HG02981 (cell line): ENCODE results near the gene MED14.

Experiments used
- ATAC-seq: cut with Tn5 transposase; IDR thresholded peaks from one replicate; pipeline ENCODE4 v1.9.1; 2021; ENCODE audit warnings: mild to moderate bottlenecking, moderate library complexity; ENCODE audit not compliant: unreplicated experiment

MED14 gene

DNA sequence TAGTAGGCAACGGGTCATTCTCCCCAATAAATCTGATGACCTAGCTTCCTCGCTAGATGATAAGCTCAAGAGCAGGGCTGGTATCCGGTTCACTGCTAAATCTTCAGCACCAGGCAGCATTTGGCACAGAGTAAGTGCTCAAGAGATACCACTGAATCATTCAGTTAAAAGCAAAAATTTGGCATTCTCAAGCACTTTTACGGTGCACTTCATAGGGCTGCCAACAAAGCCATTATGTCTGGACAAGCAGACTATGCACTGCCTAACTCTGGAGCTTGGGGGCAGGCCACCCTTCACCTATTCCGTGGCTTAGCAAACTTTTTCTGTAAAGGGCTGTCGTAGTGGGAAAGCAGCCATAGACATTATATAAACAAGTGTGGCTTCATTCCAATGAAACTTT is 64.2 kb downstream of the MED14 start:
- ATAC-seq: no peak

- ATAC-seq: no peak
Observed at GRCh38 chrX:40663880-40664630, 71.3 kb downstream of the MED14 start.

- no peak for ATAC-seq
Observed at GRCh38 chrX:40663078-40663740, 72.1 kb downstream of the MED14 start.

DNA sequence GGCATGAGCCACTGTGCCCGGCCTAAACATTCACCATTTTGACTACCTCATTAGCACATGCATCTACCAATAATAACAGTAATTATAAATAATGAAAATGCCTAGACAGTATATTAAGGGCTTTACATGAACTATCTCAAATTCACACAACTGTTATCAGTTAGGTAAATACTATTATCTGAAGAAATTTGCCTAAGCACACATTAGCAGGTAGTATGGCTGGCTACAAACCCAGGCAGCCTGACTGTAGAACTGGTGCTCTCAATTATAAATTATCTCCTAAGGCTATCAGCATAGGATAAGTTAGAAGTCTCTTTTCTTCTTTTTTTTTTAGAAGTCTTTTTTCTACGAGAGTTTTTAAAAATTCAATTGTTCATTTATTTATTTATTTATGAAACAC is 73.9 kb downstream of the MED14 start:
- no peak for ATAC-seq

DNA sequence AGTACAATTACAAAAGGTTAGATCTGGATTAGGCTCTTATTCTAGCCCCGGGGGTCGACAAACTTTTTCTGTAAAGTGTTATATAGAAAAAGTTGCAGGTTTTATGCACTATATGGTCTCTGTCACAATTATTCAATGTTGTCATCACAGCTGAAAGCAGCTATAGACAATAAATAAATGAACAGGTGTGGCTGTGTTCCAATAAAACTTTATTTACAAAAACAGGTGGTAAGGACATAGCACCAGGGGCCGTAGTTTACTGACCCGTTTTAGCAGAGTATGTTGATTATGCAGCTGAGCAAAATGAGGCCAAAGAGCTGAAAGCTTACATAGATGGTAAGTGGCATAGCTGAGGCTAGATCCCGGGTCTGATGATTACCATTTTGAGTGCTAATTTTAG is 75.0 kb downstream of the MED14 start:
- ATAC-seq: no peak

DNA sequence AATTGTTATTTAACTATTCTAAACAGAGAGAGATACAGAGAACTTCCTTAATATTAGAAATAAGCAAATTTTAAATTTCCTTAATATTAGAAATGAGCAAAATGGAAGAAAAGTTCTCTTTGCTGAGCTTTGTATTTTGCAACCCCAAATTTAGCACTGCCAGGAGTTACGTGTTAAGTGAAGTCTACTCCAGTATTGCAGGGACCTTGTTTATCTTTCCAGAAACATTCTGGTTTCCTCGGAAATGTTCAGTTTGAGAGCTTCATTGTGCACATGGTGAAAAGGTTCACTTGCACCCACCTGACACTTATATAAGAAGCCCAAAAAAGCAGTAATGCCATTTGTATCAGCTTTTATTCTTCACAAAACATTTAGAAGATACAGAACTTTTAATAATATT is 81.8 kb downstream of the MED14 start:
- no peak for ATAC-seq

GRCh38 chrX:40652664-40653063 is 82.7 kb downstream of the MED14 start:
- no peak for ATAC-seq

DNA sequence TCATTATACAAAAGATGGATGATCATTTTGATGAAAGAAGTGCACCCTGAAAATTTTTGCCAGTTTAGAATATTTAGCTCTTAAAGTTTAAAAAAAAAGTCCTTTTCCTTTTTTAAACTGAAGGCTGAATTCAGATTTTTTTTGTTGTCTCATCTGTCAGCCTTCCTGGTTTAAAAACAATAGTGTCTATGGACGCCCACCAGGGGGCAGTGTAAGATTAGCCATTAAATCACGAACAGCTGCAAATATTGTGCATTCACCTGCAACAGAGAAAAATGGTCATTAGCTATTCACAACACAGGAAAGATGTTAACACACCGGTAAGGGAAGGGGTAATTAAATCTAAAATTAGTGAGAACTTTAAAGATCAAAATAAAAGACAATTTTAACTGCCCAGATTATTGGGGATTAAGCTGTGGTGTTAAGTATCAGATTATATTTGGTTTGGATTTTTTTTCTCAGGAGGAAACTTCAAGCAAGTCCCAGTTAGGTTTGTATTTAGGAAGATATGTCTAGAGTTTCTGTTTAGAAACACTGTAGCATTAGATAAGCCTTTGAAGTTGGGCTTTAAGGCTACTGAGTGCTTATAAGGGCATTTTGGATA is 83.6 kb downstream of the MED14 start:
- no peak for ATAC-seq

DNA sequence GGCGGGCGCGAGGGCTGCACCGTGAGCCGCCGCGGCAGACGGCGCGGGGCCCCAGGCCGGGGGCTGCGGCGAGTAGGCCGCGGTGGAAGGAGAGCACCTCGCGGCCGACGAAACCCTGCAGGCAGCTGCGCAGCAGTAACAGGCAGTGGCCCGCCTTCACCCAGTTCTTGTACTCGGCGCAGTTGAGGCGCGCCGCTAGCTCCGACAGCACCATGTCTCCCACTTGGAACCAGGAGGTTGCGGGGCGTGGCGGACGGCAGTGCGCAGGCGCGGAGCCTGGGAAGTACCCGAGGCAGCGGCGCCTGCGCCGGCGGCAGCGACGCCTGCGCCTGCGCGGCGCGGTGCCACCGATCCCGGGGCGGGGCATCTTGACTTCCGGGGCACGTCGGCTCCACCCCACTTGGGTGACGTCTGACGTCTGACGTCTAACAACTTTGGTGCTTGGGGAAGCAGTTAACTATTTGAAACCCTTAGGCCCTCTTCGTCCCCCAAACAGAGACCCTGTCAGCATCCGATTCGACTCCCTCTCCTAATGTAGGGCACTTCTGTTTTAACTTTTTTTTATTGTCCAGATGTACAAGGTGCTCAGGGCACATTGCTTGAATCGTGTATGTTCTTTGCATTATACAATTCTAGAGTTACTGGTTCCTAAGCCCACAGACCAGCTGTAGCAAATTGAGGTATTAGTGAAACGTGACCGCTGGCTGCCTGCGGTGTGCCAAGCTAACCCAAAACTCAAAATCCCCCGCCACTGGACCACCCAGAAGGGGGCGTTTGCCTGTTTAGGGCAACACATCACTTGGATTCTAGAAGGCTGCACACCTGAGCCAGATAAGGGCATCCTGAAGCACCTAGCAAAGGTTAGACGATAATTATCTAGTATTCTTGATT is 87.8 kb downstream of the MED14 start, which contains the start of gene CXorf38:
Gene CXorf38 (minus strand): TSS at position 255 of the 891 bp plus-strand sequence. CDS start 41 bp downstream, at position 214.
- ATAC-seq: peak; percentile 54

GRCh38 chrX:40646489-40647306 is 88.6 kb downstream of the MED14 start:
- peak; percentile 26 for ATAC-seq

DNA sequence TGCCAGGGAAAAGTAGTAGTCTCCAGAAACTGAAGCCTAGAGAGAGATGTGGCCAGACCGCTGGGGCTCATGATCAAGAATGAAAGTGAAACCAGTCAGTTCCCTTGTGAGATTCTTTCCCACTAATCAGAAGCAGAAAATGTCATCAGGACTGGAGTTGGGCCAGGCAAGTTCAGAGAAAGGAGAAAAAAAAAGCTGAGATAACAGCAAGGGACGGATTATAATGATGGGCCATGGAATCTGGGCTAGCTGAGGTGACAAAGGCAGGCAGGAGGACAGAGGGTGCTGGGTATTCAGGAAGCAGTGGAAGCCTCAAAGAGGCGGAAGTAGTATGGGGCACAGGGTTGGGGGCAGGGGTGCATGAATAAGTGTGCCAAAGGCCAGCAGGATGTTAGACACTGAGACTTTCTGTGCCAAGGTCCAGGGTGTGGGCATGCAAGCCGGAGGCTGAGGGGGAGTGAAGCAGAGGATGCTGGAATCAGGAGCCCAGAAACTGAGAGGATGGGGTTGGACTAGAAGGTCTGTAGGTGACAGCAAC is 90.5 kb downstream of the MED14 start:
- no peak for ATAC-seq

DNA sequence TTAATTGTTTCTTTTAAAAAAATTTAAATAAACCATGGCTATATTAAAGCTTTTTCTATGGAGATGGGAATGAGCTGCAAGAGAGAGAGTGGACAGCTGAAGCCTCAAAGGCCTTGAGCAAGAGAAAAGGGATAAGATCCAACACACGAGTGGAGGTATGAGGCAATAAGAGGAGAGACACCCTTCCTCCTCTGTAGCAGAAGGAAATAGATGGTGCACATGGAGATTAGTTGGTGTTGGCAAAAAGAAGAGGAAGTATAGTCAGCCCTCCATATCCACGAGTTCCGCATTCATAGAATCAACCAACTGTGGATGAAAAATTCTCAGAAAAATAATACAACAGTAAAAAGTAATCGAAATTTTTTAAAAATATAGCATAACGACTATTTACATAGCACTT is 91.2 kb downstream of the MED14 start:
- no peak for ATAC-seq

GRCh38 chrX:40637687-40638086 is 97.7 kb downstream of the MED14 start:
- no peak for ATAC-seq

DNA sequence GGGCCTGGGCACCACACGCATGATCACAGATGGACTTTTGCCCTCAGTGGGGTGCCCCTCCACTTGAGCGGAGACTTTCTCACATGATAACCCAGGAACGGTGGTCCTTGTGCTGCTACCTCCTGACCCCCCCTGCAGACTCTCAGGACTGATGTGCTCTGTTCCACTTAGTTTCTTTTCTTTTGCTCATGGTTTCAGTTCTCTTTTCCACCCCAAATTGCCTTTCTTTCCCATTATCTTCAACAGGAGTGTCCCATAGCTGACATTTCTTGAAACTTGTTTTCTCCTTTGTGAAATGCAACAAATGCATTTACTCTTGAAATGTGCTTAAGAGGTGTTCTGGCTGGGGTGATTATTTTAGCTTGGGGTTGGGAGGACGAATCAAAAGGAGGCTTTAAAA is 103.1 kb downstream of the MED14 start:
- ATAC-seq: no peak

GRCh38 chrX:40628506-40628905 is 106.8 kb downstream of the MED14 start:
- no peak for ATAC-seq

GRCh38 chrX:40625294-40625693 is 110.0 kb downstream of the MED14 start:
- ATAC-seq: no peak

DNA sequence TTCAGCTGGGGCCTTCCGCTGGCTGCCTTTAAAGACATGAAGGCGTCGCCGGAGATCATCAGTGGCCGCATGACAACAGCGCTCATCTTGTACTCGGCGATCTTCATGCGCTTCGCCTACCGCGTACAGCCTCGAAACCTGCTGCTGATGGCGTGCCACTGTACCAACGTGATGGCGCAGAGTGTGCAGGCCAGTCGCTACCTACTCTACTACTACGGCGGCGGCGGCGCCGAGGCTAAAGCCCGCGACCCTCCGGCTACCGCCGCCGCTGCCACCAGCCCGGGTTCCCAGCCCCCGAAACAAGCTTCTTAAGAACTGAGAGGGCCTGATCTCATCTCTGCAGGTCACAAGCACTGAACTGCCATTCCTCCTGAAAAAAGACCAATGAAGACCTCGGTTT is 111.7 kb downstream of the MED14 start:
- ATAC-seq: no peak

DNA sequence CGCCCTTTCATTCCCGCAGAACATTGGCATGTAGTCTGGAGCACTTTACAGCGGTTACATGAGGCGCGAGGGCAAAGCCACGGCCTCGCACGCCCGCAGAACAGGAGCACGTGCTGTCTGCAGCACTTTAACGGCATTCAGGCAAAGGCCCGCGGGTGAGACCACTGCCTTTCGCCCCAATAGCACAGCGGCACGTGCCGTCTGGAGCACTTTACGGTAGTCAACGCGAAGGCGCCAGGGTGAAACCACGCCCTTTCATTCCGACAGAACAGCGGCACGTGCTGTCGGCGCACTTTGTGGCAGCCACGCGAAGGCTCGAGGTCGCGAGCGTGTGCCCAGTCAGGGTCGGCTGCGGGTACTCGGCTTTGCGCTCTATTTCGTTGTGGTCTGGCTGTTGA is 112.2 kb downstream of the MED14 start, which contains the start of gene MPC1L:
Gene MPC1L (plus strand): TSS at position 290 of the 398 bp plus-strand sequence. CDS start 138 bp downstream, outside the sequence.
- ATAC-seq: no peak

DNA sequence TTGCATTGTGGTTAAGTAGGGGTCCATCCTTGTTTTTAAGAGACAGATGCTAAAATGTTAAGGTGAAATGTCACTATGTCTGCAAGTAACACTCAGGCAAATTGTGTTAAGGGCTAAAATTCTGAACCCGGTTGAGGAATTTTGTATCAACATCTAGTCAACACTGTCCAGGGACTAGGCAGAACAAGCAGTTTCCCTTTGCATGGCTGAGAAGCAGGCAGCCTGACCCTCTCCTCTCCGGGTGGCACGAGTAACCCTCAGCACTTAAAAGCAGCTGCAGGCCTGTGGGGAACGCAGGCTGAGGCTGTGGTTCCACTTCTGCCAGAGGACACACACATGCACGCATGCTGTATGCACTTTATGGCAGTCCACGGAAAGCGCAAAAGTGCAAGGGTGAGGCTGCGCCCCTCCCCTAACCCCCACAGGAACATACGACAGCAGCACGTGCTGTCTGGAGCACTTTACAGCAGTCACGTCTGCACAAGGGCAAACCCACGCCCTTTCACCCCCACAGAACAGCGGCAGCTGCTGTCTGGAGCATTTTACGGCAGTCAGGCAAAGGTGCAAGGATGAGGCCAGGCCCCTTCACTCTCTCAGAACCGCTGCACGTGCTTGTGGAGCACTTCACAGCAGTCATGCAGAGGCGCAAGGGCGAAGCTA is 112.7 kb downstream of the MED14 start:
- no peak for ATAC-seq
